PC-9 (cell line): ENCODE measurements around the gene DSTN.

Source experiments
- EZH2 ChIP-seq: fragments of 200-600 bp; sonication (generic); IDR thresholded peaks from 2 replicates; pipeline ENCODE4 v1.8.0; 2017; ENCODE audit warnings: antibody characterized with exemption, low read depth
- TF ChIP-seq, protein P1 (sequence below): fragments of 200-600 bp; sonication (generic); conservative IDR thresholded peaks from 2 replicates; pipeline ENCODE4 v1.6.1; 2017; ENCODE audit warnings: mixed run types, antibody characterized with exemption, mild to moderate bottlenecking, moderate library complexity

DNA sequence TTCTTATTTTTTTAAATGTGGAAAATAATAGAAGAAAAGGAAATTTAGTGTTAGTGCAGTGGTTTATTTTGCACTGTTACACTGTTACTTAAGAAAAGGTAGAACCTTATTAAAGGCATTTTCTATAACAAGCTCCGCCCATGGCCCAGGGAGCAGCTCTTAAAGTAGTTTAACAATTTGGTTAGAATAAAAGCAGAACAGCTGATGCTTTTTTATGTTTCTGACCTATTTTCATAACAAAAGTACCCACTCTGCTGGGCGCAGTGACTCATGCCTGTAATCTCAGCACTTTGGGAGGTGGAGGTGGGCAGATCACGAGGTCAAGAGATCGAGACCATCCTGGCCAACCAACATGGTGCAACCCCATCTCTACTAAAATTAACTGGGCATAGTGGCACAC lies 32.6 kb downstream of the DSTN start:
- TF ChIP-seq, protein P1, sequence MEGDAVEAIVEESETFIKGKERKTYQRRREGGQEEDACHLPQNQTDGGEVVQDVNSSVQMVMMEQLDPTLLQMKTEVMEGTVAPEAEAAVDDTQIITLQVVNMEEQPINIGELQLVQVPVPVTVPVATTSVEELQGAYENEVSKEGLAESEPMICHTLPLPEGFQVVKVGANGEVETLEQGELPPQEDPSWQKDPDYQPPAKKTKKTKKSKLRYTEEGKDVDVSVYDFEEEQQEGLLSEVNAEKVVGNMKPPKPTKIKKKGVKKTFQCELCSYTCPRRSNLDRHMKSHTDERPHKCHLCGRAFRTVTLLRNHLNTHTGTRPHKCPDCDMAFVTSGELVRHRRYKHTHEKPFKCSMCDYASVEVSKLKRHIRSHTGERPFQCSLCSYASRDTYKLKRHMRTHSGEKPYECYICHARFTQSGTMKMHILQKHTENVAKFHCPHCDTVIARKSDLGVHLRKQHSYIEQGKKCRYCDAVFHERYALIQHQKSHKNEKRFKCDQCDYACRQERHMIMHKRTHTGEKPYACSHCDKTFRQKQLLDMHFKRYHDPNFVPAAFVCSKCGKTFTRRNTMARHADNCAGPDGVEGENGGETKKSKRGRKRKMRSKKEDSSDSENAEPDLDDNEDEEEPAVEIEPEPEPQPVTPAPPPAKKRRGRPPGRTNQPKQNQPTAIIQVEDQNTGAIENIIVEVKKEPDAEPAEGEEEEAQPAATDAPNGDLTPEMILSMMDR, result no peak
- no peak for TF ChIP-seq EZH2
